Stomach (tissue), 4 donors: Measurements from ENCODE around the gene OR4M1.
"Not testable (repeated sequence)": the region's sequence is repeated elsewhere in the genome, so short reads cannot be mapped to it uniquely, and the experiment has no call there.

Source experiments
- EP300 ChIP-seq: sonication (generic); formaldehyde crosslinking; IDR thresholded peaks from one replicate; pipeline ENCODE4 v1.6.1; 2017; ENCODE audit warnings: antibody characterized with exemption
- POLR2A ChIP-seq, 4 donors: fragments of 450-650 bp; IDR thresholded peaks; one replicate each; pipeline ENCODE4 v1.6.1; 2016; ENCODE audit warnings: antibody characterized with exemption in 4 of 4, control low read depth in 2 of 4, mild to moderate bottlenecking in 1 of 4, moderate library complexity in 1 of 4
- POLR2AphosphoS5 ChIP-seq, 3 donors: sonication (generic); formaldehyde crosslinking; IDR thresholded peaks; one replicate each; pipeline ENCODE4 v1.6.1; 2016; ENCODE audit warnings: antibody characterized with exemption in 3 of 3
- TF ChIP-seq, protein P1 (sequence below), 7 experiments: fragments of 450-650 bp in 4 of 7; fragments of 200-600 bp in 3 of 7; sonication (generic) in 3 of 7; IDR thresholded peaks; one replicate each; pipeline ENCODE4 v1.5.1; 2016 to 2019; ENCODE audit warnings: antibody characterized with exemption in 7 of 7, control low read depth in 2 of 7, mild to moderate bottlenecking in 1 of 7

DNA sequence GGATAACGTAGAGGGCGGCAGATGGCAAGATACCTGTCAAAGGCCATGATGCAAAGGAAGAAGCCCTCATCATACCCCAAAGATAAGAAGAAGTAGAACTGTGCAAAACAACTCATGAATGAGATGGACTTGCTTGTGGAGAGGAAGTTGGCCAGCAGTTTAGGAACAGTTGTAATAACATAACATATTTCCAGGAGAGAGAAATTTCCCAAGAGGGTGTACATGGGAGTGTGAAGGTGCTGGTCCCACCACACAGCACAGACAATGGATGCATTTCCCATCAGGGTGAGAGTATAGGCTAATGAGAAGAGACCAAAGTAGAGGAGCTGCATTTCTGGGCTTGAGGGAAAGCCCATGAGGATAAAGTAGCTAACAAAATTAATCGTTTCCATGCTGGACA, 39.4 kb upstream of the OR4M1 start:
- not testable (repeated sequence) for TF ChIP-seq EP300; POLR2AphosphoS5 (IDR thresholded peaks at IDR 0.05); POLR2A (IDR thresholded peaks at IDR 0.05)
- TF ChIP-seq, protein P1, sequence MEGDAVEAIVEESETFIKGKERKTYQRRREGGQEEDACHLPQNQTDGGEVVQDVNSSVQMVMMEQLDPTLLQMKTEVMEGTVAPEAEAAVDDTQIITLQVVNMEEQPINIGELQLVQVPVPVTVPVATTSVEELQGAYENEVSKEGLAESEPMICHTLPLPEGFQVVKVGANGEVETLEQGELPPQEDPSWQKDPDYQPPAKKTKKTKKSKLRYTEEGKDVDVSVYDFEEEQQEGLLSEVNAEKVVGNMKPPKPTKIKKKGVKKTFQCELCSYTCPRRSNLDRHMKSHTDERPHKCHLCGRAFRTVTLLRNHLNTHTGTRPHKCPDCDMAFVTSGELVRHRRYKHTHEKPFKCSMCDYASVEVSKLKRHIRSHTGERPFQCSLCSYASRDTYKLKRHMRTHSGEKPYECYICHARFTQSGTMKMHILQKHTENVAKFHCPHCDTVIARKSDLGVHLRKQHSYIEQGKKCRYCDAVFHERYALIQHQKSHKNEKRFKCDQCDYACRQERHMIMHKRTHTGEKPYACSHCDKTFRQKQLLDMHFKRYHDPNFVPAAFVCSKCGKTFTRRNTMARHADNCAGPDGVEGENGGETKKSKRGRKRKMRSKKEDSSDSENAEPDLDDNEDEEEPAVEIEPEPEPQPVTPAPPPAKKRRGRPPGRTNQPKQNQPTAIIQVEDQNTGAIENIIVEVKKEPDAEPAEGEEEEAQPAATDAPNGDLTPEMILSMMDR (IDR thresholded peaks at IDR 0.05): not testable (repeated sequence)
